GM12878 (cell line): ENCODE data around the gene ADCY2. TPM values are rescaled to one million over a fixed set of nuclear protein-coding genes. Genes with fewer than 3 reads are reported as not detected.

Experiments used
- ATAC-seq: fragments of 200-7000 bp; cut with Tn5 transposase; 3 replicates; pipeline ENCODE4 v1.9.1; 2020; ENCODE audit warnings: mild to moderate bottlenecking, moderate library complexity
- BruUV-seq: library from RNA; stranded (reverse); fragments of 400-500 nt; replicated peaks from 2 replicates; lab custom pipeline; 2021; lab: Mats Ljungman, UMichigan
- CTCF ChIA-PET: fragments of 300-600 bp; sonication (Branson Sonifier 250); formaldehyde crosslinking; extraction: SDS; loops from one replicate; lab custom pipeline; 2021; ENCODE audit warnings: inconsistent platforms; lab: Yijun Ruan, JAX
- POLR2A ChIA-PET: fragments of 350-600 bp; formaldehyde crosslinking; extraction: SDS; loops from one replicate; lab custom pipeline; 2021; ENCODE audit warnings: inconsistent platforms; lab: Charles Lee
- RAD21 ChIA-PET: fragments of 300-600 bp; sonication (Branson Sonifier 250); formaldehyde crosslinking; loops from one replicate; lab custom pipeline; 2023; ENCODE audit warnings: antibody characterized with exemption; ENCODE audit not compliant: unreplicated experiment; lab: Charles Lee
- SMC1A ChIA-PET: fragments of 300-600 bp; sonication (Branson Sonifier 250); formaldehyde crosslinking; loops from one replicate; lab custom pipeline; 2023; ENCODE audit not compliant: unreplicated experiment, uncharacterized antibody; lab: Charles Lee
- DNase-seq: peaks from one replicate; pipeline ENCODE4 v3.0.0-alpha.2; 2011; ENCODE audit warnings: low read depth, low spot score
- FAIRE-seq: peaks from 3 replicates; lab custom pipeline; 2011; peaks lifted over from hg19 to GRCh38; lab: Jason Lieb, UNC
- H2AFZ ChIP-seq: 2 replicates; pipeline ENCODE4 v1.6.0; 2011; ENCODE audit warnings: low read depth, low read length, control low read depth; ENCODE audit not compliant: control insufficient read depth
- H3K27ac ChIP-seq: 2 replicates; pipeline ENCODE4 v1.5.1; 2011; ENCODE audit warnings: control low read depth; ENCODE audit not compliant: control insufficient read depth, insufficient read depth
- H3K27me3 ChIP-seq, 2 experiments: replicated peaks in 1 of 2; 2 replicates each; pipeline versions ENCODE4 v1.6.0 to v1.6.1; 2011; ENCODE audit warnings: low read length in 1 of 2; ENCODE audit not compliant: control insufficient read depth in 2 of 2, insufficient read depth in 2 of 2
- H3K36me3 ChIP-seq, 2 experiments: 2 replicates each; pipeline ENCODE4 v1.5.1; 2011; ENCODE audit warnings: low read length in 1 of 2; ENCODE audit not compliant: control insufficient read depth in 2 of 2, insufficient read depth in 2 of 2
- H3K4me1 ChIP-seq: 2 replicates; pipeline ENCODE4 v1.6.1; 2011; ENCODE audit warnings: mild to moderate bottlenecking, low read length, moderate library complexity, mixed read lengths; ENCODE audit not compliant: control insufficient read depth, insufficient read depth
- H3K4me2 ChIP-seq: 2 replicates; pipeline ENCODE4 v1.6.0; 2011; ENCODE audit warnings: control low read depth; ENCODE audit not compliant: control insufficient read depth, insufficient read depth
- H3K4me3 ChIP-seq: fragments of 200-600 bp; sonication (generic); 2 replicates; pipeline ENCODE4 v1.5.1; 2016
- H3K79me2 ChIP-seq: 2 replicates; pipeline ENCODE4 v1.6.0; 2011; ENCODE audit warnings: low read length; ENCODE audit not compliant: control insufficient read depth, insufficient read depth
- H3K9ac ChIP-seq: 2 replicates; pipeline ENCODE4 v1.8.0; 2011; ENCODE audit warnings: low read length, control low read depth, mixed read lengths; ENCODE audit not compliant: control insufficient read depth, insufficient read depth
- H3K9me3 ChIP-seq: replicated peaks from 3 replicates; pipeline ENCODE4 v1.5.1; 2011; ENCODE audit warnings: mild to moderate bottlenecking, low read length; ENCODE audit not compliant: control insufficient read depth, insufficient read depth
- H4K20me1 ChIP-seq: 2 replicates; pipeline ENCODE4 v1.6.0; 2011; ENCODE audit not compliant: control insufficient read depth, insufficient read depth
- PRDM15 ChIP-seq: fragments of 450-650 bp; formaldehyde crosslinking; IDR thresholded peaks from 2 replicates; pipeline ENCODE4 v1.4.0; 2020; ENCODE audit warnings: mild to moderate bottlenecking, moderate library complexity
- SREBF1 ChIP-seq: IDR thresholded peaks from 2 replicates; pipeline ENCODE4 v1.6.1; 2012; ENCODE audit warnings: mild to moderate bottlenecking, low read length
- WGBS: methylation state at CpG from one replicate; pipeline ENCODE4 v1.1.6; 2016; ENCODE audit warnings: low lambda C conversion rate; ENCODE audit not compliant: insufficient replicate concordance, insufficient coverage; ENCODE audit errors: missing lambda C conversion rate; 5-methylcytosine and 5-hydroxymethylcytosine counted together
- in situ Hi-C: fragments of 300-500 bp; cut with MboI; formaldehyde crosslinking; loops from 9 replicates; pipeline ENCODE4 v1.14.3; 2018; ENCODE audit warnings: mixed read lengths
- intact Hi-C: fragments of 100-400 bp; cut with micrococcal nuclease; formaldehyde crosslinking; loops from one replicate; pipeline ENCODE4 v1.14.2; 2022; ENCODE audit not compliant: unreplicated experiment
- polyA plus RNA-seq, 11 experiments: library from polyadenylated mRNA; depleted of rRNA in 4 of 11; unstranded in 6 of 11; stranded (reverse) in 5 of 11; fragments of >200 nt; fragmentation: Nextera tagmentation in 4 of 11; fragmentation: Illumina TruSeq in 1 of 11; extraction: Ambion mirVana in 4 of 11; extraction: Trizol in 1 of 11; gene quantifications; 1 replicate in 1 of 11; 2 replicates in 10 of 11; pipeline versions ENCODE4 v1.2.1 to v1.2.3, GENCODE V29; 2011 to 2016; ENCODE audit warnings: inconsistent platforms in 2 of 11, missing spikeins in 2 of 11, low read depth in 1 of 11
- total RNA-seq, 4 experiments: library from RNA; depleted of rRNA in 3 of 4; stranded (reverse); fragments of >200 nt in 3 of 4; fragmentation: Illumina TruSeq in 1 of 4; extraction: Trizol in 1 of 4; gene quantifications; 2 replicates each; pipeline versions ENCODE4 v1.2.1 to v1.2.3, GENCODE V29; 2013 to 2021

ADCY2 gene
- total and polyA plus RNA-seq, 10 of the 15 experiments (the other 5 are each of a cell fraction or from before 2014, with no cell fraction given) = 0.07 to 0.26 TPM; not detected in 8

GRCh38 chr5:7453947-7454346 is 58.0 kb downstream of the ADCY2 start (continued):
- TF ChIP-seq PRDM15 (CRISPR knock-in tag) = no peak

DNA sequence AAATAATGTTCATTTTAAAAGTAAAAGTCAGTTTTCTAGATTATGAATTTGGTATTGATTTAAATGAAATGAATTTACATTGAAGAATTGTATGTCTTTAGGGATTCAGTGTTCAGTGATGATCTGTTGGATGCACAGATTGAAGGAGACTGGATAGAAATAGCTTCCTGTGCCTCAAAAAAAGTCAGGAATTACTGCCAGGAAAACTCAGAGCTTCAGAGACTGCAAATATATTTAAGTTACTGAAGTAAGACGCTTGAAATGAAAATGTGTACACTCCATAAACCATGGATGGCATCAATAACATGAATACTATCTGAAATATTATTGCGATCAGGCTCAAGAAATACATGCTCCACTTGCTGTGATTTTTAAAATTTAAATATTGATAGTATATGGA is 60.3 kb downstream of the ADCY2 start:
- no peak overlapping the region for H2AFZ ChIP-seq
- no peaks in the 10 kb centered on the region for H3K27me3 ChIP-seq
- no peaks in the 10 kb centered on the region for H3K9me3 ChIP-seq
- CTCF ChIA-PET = no interaction called here
- no peak for TF ChIP-seq SREBF1
- no peak overlapping the region for H3K4me3 ChIP-seq
- DNase-seq (no peak), ATAC-seq (no peak), FAIRE-seq (no peak)
- WGBS = 40% methylated on average over 2 of the region's 2 CpGs
- BruUV-seq = no TSS peak
- no peaks in the 10 kb centered on the region for H4K20me1 ChIP-seq
- in situ Hi-C loops (no loop called here), intact Hi-C loops (no loop called here)
- H3K36me3 ChIP-seq = no peaks in the 10 kb centered on the region
- no peak overlapping the region for H3K27ac ChIP-seq
- H3K79me2 ChIP-seq = no peaks in the 10 kb centered on the region
- no peaks in the 10 kb centered on the region for H3K4me1 ChIP-seq
- POLR2A ChIA-PET = no interaction called here
- SMC1A ChIA-PET = no interaction called here
- RAD21 ChIA-PET = no interaction called here
- H3K4me2 ChIP-seq = no peak overlapping the region
- H3K9ac ChIP-seq = no peak overlapping the region
